HepG2 (cell line): ENCODE measurements around the gene NOC4L. TPM values are rescaled to one million over a fixed set of nuclear protein-coding genes. Genes with fewer than 3 reads are reported as not detected.
"Not testable (repeated sequence)": the region's sequence is repeated elsewhere in the genome, so short reads cannot be mapped to it uniquely, and the experiment has no call there.

Experiments used
- ATAC-seq: fragments of 200-7000 bp; cut with Tn5 transposase; 3 replicates; pipeline ENCODE4 v1.9.1; 2020; ENCODE audit warnings: mild to moderate bottlenecking, moderate library complexity
- BruUV-seq: library from RNA; stranded (reverse); fragments of 400-500 nt; replicated peaks from 2 replicates; lab custom pipeline; 2021; lab: Mats Ljungman, UMichigan
- CTCF ChIA-PET: fragments of 300-600 bp; formaldehyde crosslinking; extraction: SDS; loops from one replicate; lab custom pipeline; 2021; ENCODE audit warnings: low total read pairs, inconsistent platforms, low intra/inter-chr PET ratio; lab: Yijun Ruan, JAX
- POLR2A ChIA-PET: fragments of 350-600 bp; sonication (Branson Sonifier 250); formaldehyde crosslinking; loops from one replicate; lab custom pipeline; 2020; ENCODE audit warnings: antibody characterized with exemption, inconsistent platforms; lab: Yijun Ruan, JAX
- DNase-seq: peaks from one replicate; pipeline ENCODE4 v3.0.0-alpha.2; 2015; ENCODE audit warnings: low spot score
- FAIRE-seq: peaks from 3 replicates; lab custom pipeline; 2011; peaks lifted over from hg19 to GRCh38; lab: Jason Lieb, UNC
- H2AFZ ChIP-seq: one replicate; pipeline ENCODE4 v1.6.1; 2011; ENCODE audit warnings: low read length, inconsistent platforms
- H3K27ac ChIP-seq: fragments of 300-600 bp; 3 replicates; pipeline ENCODE4 v1.8.0; 2011; ENCODE audit warnings: mixed run types, mild to moderate bottlenecking, mixed read lengths, low read length, inconsistent platforms; ENCODE audit not compliant: insufficient read depth; ENCODE audit errors: extremely low read length
- H3K27me3 ChIP-seq, 2 experiments: fragments of 200-600 bp in 1 of 2; 2 replicates in 1 of 2; 3 replicates in 1 of 2; pipeline versions ENCODE4 v1.6.0 to v1.8.0; 2011; ENCODE audit warnings: low read length in 2 of 2, mild to moderate bottlenecking in 2 of 2, moderate library complexity in 2 of 2, inconsistent platforms in 1 of 2; ENCODE audit not compliant: insufficient read depth in 2 of 2, control insufficient read depth in 1 of 2
- H3K36me3 ChIP-seq, 2 experiments: fragments of 200-600 bp in 1 of 2; replicated peaks in 1 of 2; 2 replicates in 1 of 2; 3 replicates in 1 of 2; pipeline versions ENCODE4 v1.5.1 to v1.8.0; 2011; ENCODE audit warnings: low read length in 2 of 2, inconsistent platforms in 1 of 2; ENCODE audit not compliant: insufficient read depth in 2 of 2, control insufficient read depth in 1 of 2
- H3K4me1 ChIP-seq: 2 replicates; pipeline ENCODE4 v1.5.1; 2012; ENCODE audit warnings: low read length, inconsistent platforms; ENCODE audit not compliant: insufficient read depth
- H3K4me2 ChIP-seq: 2 replicates; pipeline ENCODE4 v1.6.0; 2011; ENCODE audit warnings: low read depth, low read length, inconsistent platforms
- H3K4me3 ChIP-seq, 3 experiments: fragments of 200-600 bp in 1 of 3; sonication (generic), shearing (Covaris generic) in 1 of 3; replicated peaks in 1 of 3; 2 replicates each; pipeline ENCODE4 v1.5.1; 2011 to 2016; ENCODE audit warnings: low read length in 3 of 3, inconsistent platforms in 2 of 3, low read depth in 2 of 3, mild to moderate bottlenecking in 2 of 3, control low read depth in 1 of 3, mixed read lengths in 1 of 3; ENCODE audit not compliant: insufficient read depth in 1 of 3
- H3K79me2 ChIP-seq: one replicate; pipeline ENCODE4 v1.6.1; 2011; ENCODE audit warnings: low read length, inconsistent platforms; ENCODE audit not compliant: insufficient read depth
- H3K9ac ChIP-seq: 2 replicates; pipeline ENCODE4 v1.6.0; 2011; ENCODE audit warnings: mild to moderate bottlenecking, low read depth, low read length, inconsistent platforms; ENCODE audit not compliant: insufficient read depth
- H3K9me3 ChIP-seq: 2 replicates; pipeline ENCODE4 v1.5.1; 2012; ENCODE audit warnings: mild to moderate bottlenecking, low read length
- H4K20me1 ChIP-seq: 2 replicates; pipeline ENCODE4 v1.6.0; 2011; ENCODE audit warnings: inconsistent platforms, mild to moderate bottlenecking, low read length, moderate library complexity; ENCODE audit not compliant: insufficient read depth
- HNRNPL ChIP-seq: fragments of 200-400 bp; formaldehyde crosslinking; IDR thresholded peaks from 2 replicates; pipeline ENCODE4 v1.6.1; 2017; ENCODE audit warnings: mild to moderate bottlenecking, low read depth, low read length
- WGBS: methylation state at CpG from one replicate; pipeline ENCODE4 v1.1.6; 2017; ENCODE audit warnings: low lambda C conversion rate; 5-methylcytosine and 5-hydroxymethylcytosine counted together
- in situ Hi-C: cut with HindIII; loops from 2 replicates; pipeline ENCODE4 v1.10.0; 2017; ENCODE audit warnings: low pct_unique_long_range_greater_than_20kb; ENCODE audit not compliant: extremely low pct_ligation_motif_present
- intact Hi-C: fragments of 100-400 bp; cut with micrococcal nuclease; formaldehyde crosslinking; loops from one replicate; pipeline ENCODE4 v1.10.0; 2022; ENCODE audit not compliant: unreplicated experiment
- polyA plus RNA-seq, 8 experiments: library from polyadenylated mRNA; depleted of rRNA in 3 of 8; stranded (reverse) in 7 of 8; unstranded in 1 of 8; fragments of >200 nt; fragmentation: Illumina TruSeq in 4 of 8; extraction: Trizol in 4 of 8; gene quantifications; 2 replicates each; pipeline versions ENCODE4 v1.2.1 to v1.2.3, GENCODE V29; 2011 to 2016; ENCODE audit warnings: low read depth in 4 of 8, missing spikeins in 1 of 8, mixed read lengths in 1 of 8; ENCODE audit not compliant: insufficient read depth in 1 of 8
- total RNA-seq, 5 experiments: library from RNA; depleted of rRNA; stranded (reverse); fragments of >200 nt; fragmentation: Illumina TruSeq; extraction: Trizol; gene quantifications; 2 replicates each; pipeline ENCODE4 v1.2.3, GENCODE V29; 2016; ENCODE audit warnings: low read depth in 1 of 5

NOC4L gene
- total and polyA plus RNA-seq, 2 of the 13 experiments (the other 11 are each of a cell fraction or from before 2014, with no cell fraction given): 4.3 to 14.6 TPM

GRCh38 chr12:132134653-132135183, 9.5 kb upstream of the NOC4L start:
- 93% methylated on average over 32 of the region's 39 CpGs for WGBS
- POLR2A ChIA-PET, H3K4me3 ChIP-seq, H3K4me2 ChIP-seq, CTCF ChIA-PET, in situ Hi-C loops, H3K9me3 ChIP-seq, H3K27ac ChIP-seq, DNase-seq, H3K36me3 ChIP-seq, H2AFZ ChIP-seq, intact Hi-C loops, FAIRE-seq, H3K27me3 ChIP-seq, H3K9ac ChIP-seq, H3K4me1 ChIP-seq, H4K20me1 ChIP-seq, ATAC-seq, H3K79me2 ChIP-seq, BruUV-seq: not testable (repeated sequence)
- peak; percentile 97 for TF ChIP-seq HNRNPL

- in situ Hi-C loops, H3K4me2 ChIP-seq, H3K9me3 ChIP-seq, intact Hi-C loops, H4K20me1 ChIP-seq, DNase-seq, H3K4me1 ChIP-seq, H3K4me3 ChIP-seq, BruUV-seq, CTCF ChIA-PET, POLR2A ChIA-PET, H2AFZ ChIP-seq, H3K9ac ChIP-seq, H3K79me2 ChIP-seq, H3K27me3 ChIP-seq, H3K27ac ChIP-seq, FAIRE-seq, ATAC-seq: not testable (repeated sequence)
- peaks cover 17 to 25% of the 10 kb centered on the region in 2 experiments; a peak in 4 of 5 replicates for H3K36me3 ChIP-seq
- TF ChIP-seq HNRNPL: peak; percentile 77; the same call in 1 of the 2 replicates
- WGBS: 92% methylated on average over 17 of the region's 21 CpGs
Measured at GRCh38 chr12:132136226-132136625, 8.0 kb upstream of the NOC4L start.
